ENCODE data around the gene SURF1.
A peak's percentile ranks its signal among the peaks of the same experiment; 100 is the strongest.
"Not testable (repeated sequence)": the region's sequence is repeated elsewhere in the genome, so short reads cannot be mapped to it uniquely, and the experiment has no call there.

The SURF1 gene

GRCh38 chr9:133382507-133383141 lies 26.3 kb upstream of the SURF1 start:
- DNase-seq, result no peak

GRCh38 chr9:133380734-133381133 lies 24.4 kb upstream of the SURF1 start:
- no peak for DNase-seq

- no peak for DNase-seq
Observed at GRCh38 chr9:133379153-133380086, 23.1 kb upstream of the SURF1 start.

- DNase-seq, result no peak
Observed at GRCh38 chr9:133378408-133378962, 22.2 kb upstream of the SURF1 start.

GRCh38 chr9:133377721-133378216 lies 21.5 kb upstream of the SURF1 start:
- peak; percentile 23 for DNase-seq

- not testable (repeated sequence) for DNase-seq
Observed at GRCh38 chr9:133377280-133377679, 21.0 kb upstream of the SURF1 start.

GRCh38 chr9:133375724-133376654 lies 19.7 kb upstream of the SURF1 start, which contains the start of the genes STKLD1 and SURF4:
Gene STKLD1 (plus strand): TSS chr9:133376366. CDS start chr9:133376474, 108 bp downstream.
Gene SURF4 (minus strand): TSS chr9:133376060. CDS start chr9:133375969, 91 bp downstream.
- peak; percentile 96 for DNase-seq

GRCh38 chr9:133375116-133375723 lies 18.9 kb upstream of the SURF1 start:
- DNase-seq, result peak; percentile 48

GRCh38 chr9:133374612-133375115 lies 18.4 kb upstream of the SURF1 start:
- DNase-seq, result peak; percentile 79

GRCh38 chr9:133372144-133372543 lies 15.9 kb upstream of the SURF1 start:
- no peak for DNase-seq

- DNase-seq, result no peak
Observed at GRCh38 chr9:133371261-133371711, 15.0 kb upstream of the SURF1 start.

GRCh38 chr9:133370685-133371084 lies 14.4 kb upstream of the SURF1 start:
- DNase-seq, result no peak

- DNase-seq, result no peak
Observed at GRCh38 chr9:133369933-133370332, 13.6 kb upstream of the SURF1 start.

GRCh38 chr9:133369422-133369821 lies 13.1 kb upstream of the SURF1 start:
- DNase-seq, result no peak

GRCh38 chr9:133368249-133368881 lies 12.1 kb upstream of the SURF1 start:
- DNase-seq, result no peak

GRCh38 chr9:133367778-133368177 lies 11.5 kb upstream of the SURF1 start:
- DNase-seq, result no peak

- no peak for DNase-seq
Observed at GRCh38 chr9:133367221-133367620, 10.9 kb upstream of the SURF1 start.

- no peak for DNase-seq
Observed at GRCh38 chr9:133366435-133366834, 10.1 kb upstream of the SURF1 start.

- no peak for DNase-seq
Observed at GRCh38 chr9:133362359-133363044, 6.2 kb upstream of the SURF1 start.

- DNase-seq, result no peak
Observed at GRCh38 chr9:133361507-133362092, 5.3 kb upstream of the SURF1 start.

All from HCEC 1CT (cell line).